HCT116 (cell line): Measurements from ENCODE around the gene GRIN2A. TPM values are rescaled to one million over a fixed set of nuclear protein-coding genes. Genes with fewer than 3 reads are reported as not detected.

Source experiments
- ATAC-seq: fragments of 200-7000 bp; cut with Tn5 transposase; 2 replicates; pipeline ENCODE4 v1.9.1; 2020; ENCODE audit warnings: mild to moderate bottlenecking, moderate library complexity
- BruUV-seq: library from RNA; stranded (reverse); fragments of 400-500 nt; replicated peaks from 2 replicates; lab custom pipeline; 2021; lab: Mats Ljungman, UMichigan
- CTCF ChIA-PET: fragments of 300-600 bp; sonication (Branson Sonifier 250); formaldehyde crosslinking; loops from one replicate; lab custom pipeline; 2021; ENCODE audit warnings: antibody characterized with exemption; lab: Charles Lee
- POLR2A ChIA-PET: fragments of 300-600, 350-600 bp; sonication (Branson Sonifier 250); formaldehyde crosslinking; loops from one replicate; lab custom pipeline; 2021; ENCODE audit warnings: antibody characterized with exemption; lab: Charles Lee
- RAD21 ChIA-PET, 2 experiments: fragments of 300-600 bp; sonication (Branson Sonifier 250); formaldehyde crosslinking; loops; one replicate each; lab custom pipeline; 2023; ENCODE audit warnings: low total read pairs in 2 of 2; ENCODE audit not compliant: uncharacterized antibody in 2 of 2, unreplicated experiment in 2 of 2, low non-redundant PET in 1 of 2; lab: Charles Lee
- DNase-seq: peaks from one replicate; pipeline ENCODE4 v3.0.0-alpha.2; 2010; ENCODE audit warnings: low read depth, low spot score
- H2AFZ ChIP-seq: fragments of 200-600 bp; shearing (Covaris generic), sonication (generic); 2 replicates; pipeline ENCODE4 v1.6.1; 2017; ENCODE audit warnings: low read depth, mixed run types, mixed read lengths, antibody characterized with exemption, low read length; ENCODE audit not compliant: poor library complexity, severe bottlenecking
- H3K27ac ChIP-seq: 2 replicates; pipeline ENCODE4 v1.5.1; 2012; ENCODE audit warnings: low read depth, low read length
- H3K27me3 ChIP-seq: fragments of 200-600 bp; sonication (generic); 2 replicates; pipeline ENCODE4 v1.6.1; 2016; ENCODE audit warnings: mixed run types, low read length, mixed read lengths; ENCODE audit not compliant: insufficient read depth
- H3K36me3 ChIP-seq, 2 experiments: fragments of 200-500 bp in 1 of 2; fragments of 200-600 bp in 1 of 2; sonication (Bioruptor generic) in 1 of 2; sonication (generic) in 1 of 2; 2 replicates each; pipeline versions ENCODE4 v1.5.1 to v1.6.1; 2014 to 2016; ENCODE audit warnings: low read length in 2 of 2, inconsistent platforms in 1 of 2, mixed read lengths in 1 of 2, mixed run types in 1 of 2; ENCODE audit not compliant: insufficient read depth in 2 of 2, control insufficient read depth in 1 of 2
- H3K4me1 ChIP-seq, 2 experiments: fragments of 200-600 bp in 1 of 2; sonication (generic) in 1 of 2; 2 replicates each; pipeline versions ENCODE4 v1.5.1 to v1.6.1; 2012 to 2017; ENCODE audit warnings: low read length in 2 of 2, inconsistent platforms in 1 of 2, mild to moderate bottlenecking in 1 of 2, mixed read lengths in 1 of 2, mixed run types in 1 of 2, moderate library complexity in 1 of 2; ENCODE audit not compliant: insufficient read depth in 2 of 2, control insufficient read depth in 1 of 2
- H3K4me2 ChIP-seq: fragments of 200-600 bp; sonication (generic); 2 replicates; pipeline ENCODE4 v1.6.1; 2017; ENCODE audit warnings: mixed run types, low read length, mixed read lengths
- H3K4me3 ChIP-seq, 2 experiments: fragments of 200-600 bp in 1 of 2; sonication (generic) in 1 of 2; replicated peaks in 1 of 2; 2 replicates each; pipeline ENCODE4 v1.5.1; 2011 to 2016; ENCODE audit warnings: low read length in 2 of 2, control low read depth in 1 of 2, low read depth in 1 of 2, mild to moderate bottlenecking in 1 of 2, mixed read lengths in 1 of 2, mixed run types in 1 of 2
- H3K79me2 ChIP-seq: fragments of 200-600 bp; sonication (generic); 2 replicates; pipeline ENCODE4 v1.6.1; 2017; ENCODE audit warnings: mild to moderate bottlenecking, mixed run types, low read length, moderate library complexity, mixed read lengths; ENCODE audit not compliant: insufficient read depth
- H3K9ac ChIP-seq: fragments of 200-600 bp; sonication (generic); 2 replicates; pipeline ENCODE4 v1.6.1; 2016; ENCODE audit warnings: low read length, mixed read lengths
- H3K9me2 ChIP-seq: fragments of 200-600 bp; sonication (generic), shearing (Covaris generic); 2 replicates; pipeline ENCODE4 v1.6.1; 2017; ENCODE audit warnings: mixed run types, mild to moderate bottlenecking, moderate library complexity; ENCODE audit not compliant: insufficient read depth
- H3K9me3 ChIP-seq, 2 experiments: fragments of 200-500 bp in 1 of 2; fragments of 200-600 bp in 1 of 2; sonication (Bioruptor generic) in 1 of 2; sonication (generic) in 1 of 2; 2 replicates each; pipeline ENCODE4 v1.6.1; 2014 to 2017; ENCODE audit warnings: low read length in 2 of 2, mixed read lengths in 2 of 2, inconsistent platforms in 1 of 2, low read depth in 1 of 2, mild to moderate bottlenecking in 1 of 2, mixed run types in 1 of 2, moderate library complexity in 1 of 2; ENCODE audit not compliant: control insufficient read depth in 1 of 2, insufficient read depth in 1 of 2
- H4K20me1 ChIP-seq: fragments of 200-600 bp; sonication (generic), shearing (Covaris generic); 2 replicates; pipeline ENCODE4 v1.6.1; 2017; ENCODE audit warnings: mixed run types, mild to moderate bottlenecking, moderate library complexity; ENCODE audit not compliant: insufficient read depth
- ATF3 ChIP-seq: IDR thresholded peaks from 2 replicates; pipeline ENCODE4 v1.6.1; 2012
- CBX3 ChIP-seq: IDR thresholded peaks from 2 replicates; pipeline ENCODE4 v1.6.1; 2012; ENCODE audit warnings: low read depth
- EZH2 ChIP-seq: fragments of 200-600 bp; sonication (generic); IDR thresholded peaks from 2 replicates; pipeline ENCODE4 v1.6.1; 2017; ENCODE audit warnings: antibody characterized with exemption, mixed run types
- POLR2A ChIP-seq: IDR thresholded peaks from 2 replicates; pipeline ENCODE4 v1.7.0; 2011; ENCODE audit warnings: borderline replicate concordance; ENCODE audit not compliant: insufficient read depth, insufficient read length; ENCODE audit errors: extremely low read depth
- SIN3A ChIP-seq: IDR thresholded peaks from 2 replicates; pipeline ENCODE4 v1.6.1; 2012; ENCODE audit warnings: low read depth
- SRF ChIP-seq: IDR thresholded peaks from 2 replicates; pipeline ENCODE4 v1.6.1; 2012; ENCODE audit warnings: low read depth
- YY1 ChIP-seq: IDR thresholded peaks from 2 replicates; pipeline ENCODE4 v1.6.1; 2011; ENCODE audit warnings: low read length, low read depth, moderate library complexity, mild to moderate bottlenecking; ENCODE audit not compliant: insufficient replicate concordance; ENCODE audit errors: extremely low read depth
- ZFX ChIP-seq: fragments of 450-650 bp; IDR thresholded peaks from 2 replicates; pipeline ENCODE4 v1.6.1; 2017
- intact Hi-C: fragments of 100-400 bp; cut with micrococcal nuclease; formaldehyde crosslinking; loops from 2 replicates; pipeline ENCODE4 v1.10.0; 2022
- total RNA-seq: library from RNA; stranded (reverse); gene quantifications from one replicate; pipeline ENCODE4 v1.2.1, GENCODE V29; 2021; ENCODE audit not compliant: unreplicated experiment
- TF ChIP-seq, protein P1 (sequence below): IDR thresholded peaks from 2 replicates; pipeline ENCODE4 v1.6.1; 2012
- TF ChIP-seq, protein P2 (sequence below), 3 experiments: fragments of 200-600 bp in 1 of 3; sonication (generic) in 1 of 3; IDR thresholded peaks in 2 of 3; conservative IDR thresholded peaks in 1 of 3; 2 replicates each; pipeline ENCODE4 v1.5.1; 2012 to 2017; ENCODE audit warnings: low read depth in 2 of 3, low read length in 2 of 3, antibody characterized with exemption in 1 of 3, borderline replicate concordance in 1 of 3, control low read depth in 1 of 3, mild to moderate bottlenecking in 1 of 3, mixed read lengths in 1 of 3, mixed run types in 1 of 3, moderate library complexity in 1 of 3; ENCODE audit not compliant: insufficient read depth in 1 of 3

GRIN2A gene
- total RNA-seq, 1 experiment from 2014 or later: 0.02 TPM

GRCh38 chr16:10003486-10003885 lies 178.7 kb downstream of the GRIN2A start:
- DNase-seq (no peak), ATAC-seq (no peak)
- H3K4me1 ChIP-seq: no peaks in the 10 kb centered on the region
- H2AFZ ChIP-seq: no peak overlapping the region
- no peak overlapping the region for H3K27ac ChIP-seq
- H3K9me3 ChIP-seq: no peaks in the 10 kb centered on the region
- no peak overlapping the region for H3K4me3 ChIP-seq
- no peak overlapping the region for H3K9ac ChIP-seq
- H4K20me1 ChIP-seq: no peaks in the 10 kb centered on the region
- intact Hi-C loops: no loop called here
- H3K36me3 ChIP-seq: no peaks in the 10 kb centered on the region
- ChIA-PET POLR2A (no interaction called here), CTCF (no interaction called here), RAD21 (no interaction called here)
- BruUV-seq: no TSS peak
- no peaks in the 10 kb centered on the region for H3K9me2 ChIP-seq
- no peak overlapping the region for H3K4me2 ChIP-seq
- TF ChIP-seq YY1 (no peak), ATF3 (no peak)
- TF ChIP-seq, protein P1, sequence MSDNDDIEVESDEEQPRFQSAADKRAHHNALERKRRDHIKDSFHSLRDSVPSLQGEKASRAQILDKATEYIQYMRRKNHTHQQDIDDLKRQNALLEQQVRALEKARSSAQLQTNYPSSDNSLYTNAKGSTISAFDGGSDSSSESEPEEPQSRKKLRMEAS: no peak
- H3K27me3 ChIP-seq: peaks cover 9% of the 10 kb centered on the region; the same call in 1 of the 2 replicates
- H3K79me2 ChIP-seq: no peaks in the 10 kb centered on the region

- no peak overlapping the region for H3K4me2 ChIP-seq
- no peaks in the 10 kb centered on the region for H4K20me1 ChIP-seq
- BruUV-seq: no TSS peak
- no peak overlapping the region for H3K27ac ChIP-seq
- no peaks in the 10 kb centered on the region for H3K4me1 ChIP-seq
- RAD21 ChIA-PET: no interaction called here
- POLR2A ChIA-PET: no interaction called here
- H3K27me3 ChIP-seq: peaks cover 9% of the 10 kb centered on the region; the same call in 1 of the 2 replicates
- TF ChIP-seq ZFX (no peak), SIN3A (no peak), POLR2A (no peak), EZH2 (no peak), CBX3 (no peak), SRF (no peak)
- TF ChIP-seq, protein P2, sequence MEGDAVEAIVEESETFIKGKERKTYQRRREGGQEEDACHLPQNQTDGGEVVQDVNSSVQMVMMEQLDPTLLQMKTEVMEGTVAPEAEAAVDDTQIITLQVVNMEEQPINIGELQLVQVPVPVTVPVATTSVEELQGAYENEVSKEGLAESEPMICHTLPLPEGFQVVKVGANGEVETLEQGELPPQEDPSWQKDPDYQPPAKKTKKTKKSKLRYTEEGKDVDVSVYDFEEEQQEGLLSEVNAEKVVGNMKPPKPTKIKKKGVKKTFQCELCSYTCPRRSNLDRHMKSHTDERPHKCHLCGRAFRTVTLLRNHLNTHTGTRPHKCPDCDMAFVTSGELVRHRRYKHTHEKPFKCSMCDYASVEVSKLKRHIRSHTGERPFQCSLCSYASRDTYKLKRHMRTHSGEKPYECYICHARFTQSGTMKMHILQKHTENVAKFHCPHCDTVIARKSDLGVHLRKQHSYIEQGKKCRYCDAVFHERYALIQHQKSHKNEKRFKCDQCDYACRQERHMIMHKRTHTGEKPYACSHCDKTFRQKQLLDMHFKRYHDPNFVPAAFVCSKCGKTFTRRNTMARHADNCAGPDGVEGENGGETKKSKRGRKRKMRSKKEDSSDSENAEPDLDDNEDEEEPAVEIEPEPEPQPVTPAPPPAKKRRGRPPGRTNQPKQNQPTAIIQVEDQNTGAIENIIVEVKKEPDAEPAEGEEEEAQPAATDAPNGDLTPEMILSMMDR (IDR thresholded peaks at IDR 0.05 in 2 of 3, conservative IDR thresholded peaks at IDR 0.05 in 1 of 3; ENCODE audit: borderline replicate concordance in 1 of 3, insufficient read depth in 1 of 3, low read depth in 2 of 3, low read length in 2 of 3): no peak
- TF ChIP-seq, protein P1: no peak
- no peaks in the 10 kb centered on the region for H3K9me2 ChIP-seq
- no peak overlapping the region for H3K9ac ChIP-seq
- no peak for ATAC-seq
- no peaks in the 10 kb centered on the region for H3K9me3 ChIP-seq
- H2AFZ ChIP-seq: no peak overlapping the region
- CTCF ChIA-PET: no interaction called here
- DNase-seq: no peak
- H3K79me2 ChIP-seq: no peaks in the 10 kb centered on the region
- intact Hi-C loops: no loop called here
- no peaks in the 10 kb centered on the region for H3K36me3 ChIP-seq
- no peak overlapping the region for H3K4me3 ChIP-seq
Measured at GRCh38 chr16:10001258-10001775, 180.9 kb downstream of the GRIN2A start.
